NOMO-1 (cell line): Measurements from ENCODE around the gene SSU72.
"Not testable (repeated sequence)": the region's sequence is repeated elsewhere in the genome, so short reads cannot be mapped to it uniquely, and the experiment has no call there.

Experiments
- DNase-seq, 2 experiments: peaks; one replicate each; lab custom pipeline; 2025; ENCODE audit not compliant: unreplicated experiment in 2 of 2; lab: John Stamatoyannopoulos, UW

The SSU72 gene

DNA sequence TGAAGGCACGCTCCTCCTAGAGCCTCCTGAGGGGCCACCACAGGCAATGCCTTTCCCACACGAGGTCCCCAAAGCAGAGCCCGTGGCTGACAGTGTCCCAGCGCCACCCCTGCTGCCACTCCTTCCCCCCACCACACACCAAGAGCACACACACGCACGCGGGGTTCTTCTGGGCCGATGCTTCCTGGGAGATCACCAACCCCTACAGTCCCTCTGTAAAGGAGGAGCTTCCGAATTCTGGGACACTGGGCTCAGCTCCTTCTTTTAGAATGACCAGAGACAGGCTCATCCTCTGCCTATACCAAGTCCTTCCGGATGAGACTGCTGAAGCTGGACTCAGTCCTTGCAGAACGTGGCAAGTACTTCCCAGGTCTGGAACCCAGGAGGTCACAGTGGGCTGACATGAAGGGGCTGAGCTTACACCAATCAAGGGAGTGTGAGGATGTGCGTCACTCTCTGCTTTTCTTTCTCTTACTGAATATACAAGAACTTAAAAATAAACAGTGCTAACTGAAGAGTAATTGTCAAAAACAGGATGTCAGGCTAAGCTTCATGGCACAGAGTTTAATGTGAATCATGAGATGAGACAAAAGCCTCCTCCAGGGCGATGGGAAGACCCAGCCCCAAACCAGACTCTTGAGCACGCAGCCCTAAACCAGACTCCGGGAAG, 12.7 kb downstream of the SSU72 start:
- DNase-seq = no peak

DNA sequence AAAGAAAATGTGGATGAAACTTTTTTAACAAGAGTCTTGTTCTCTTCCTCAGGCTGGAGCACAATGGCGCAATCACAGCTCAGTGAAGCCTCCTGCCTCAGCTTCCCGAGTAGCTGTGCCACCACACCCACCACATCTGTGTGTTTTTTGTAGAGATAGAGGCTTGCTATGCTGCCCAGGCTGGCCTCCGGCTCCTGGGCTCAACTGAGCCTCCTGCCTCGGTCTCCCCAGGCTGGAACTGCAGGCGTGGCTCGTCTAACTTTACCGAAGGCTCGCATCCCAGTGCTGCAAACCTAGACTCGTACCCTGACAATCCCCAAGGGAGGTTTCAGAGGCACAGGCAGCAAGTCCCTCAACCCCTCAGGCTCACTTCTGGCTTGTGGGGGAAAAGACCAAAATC, 14.5 kb downstream of the SSU72 start:
- DNase-seq = no peak

DNA sequence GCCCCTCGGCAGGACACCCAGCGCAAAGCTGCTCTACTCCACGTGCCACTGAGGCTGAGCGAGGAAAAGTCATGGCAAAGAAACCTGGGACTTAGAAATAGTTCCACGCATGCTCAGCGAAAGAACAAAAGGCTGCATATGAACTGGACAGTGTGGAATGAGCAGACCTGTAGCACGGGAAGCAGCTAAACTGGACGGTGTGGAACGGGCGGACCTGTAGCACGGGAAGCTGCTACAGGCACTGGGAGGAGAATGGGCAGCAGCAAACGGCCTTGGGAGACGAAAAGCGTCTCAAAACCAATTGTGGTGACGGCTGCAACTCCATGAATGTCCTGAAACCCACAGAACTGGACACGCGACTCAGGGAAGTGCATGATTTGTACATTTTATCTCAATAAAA, 15.6 kb downstream of the SSU72 start:
- DNase-seq = no peak

DNA sequence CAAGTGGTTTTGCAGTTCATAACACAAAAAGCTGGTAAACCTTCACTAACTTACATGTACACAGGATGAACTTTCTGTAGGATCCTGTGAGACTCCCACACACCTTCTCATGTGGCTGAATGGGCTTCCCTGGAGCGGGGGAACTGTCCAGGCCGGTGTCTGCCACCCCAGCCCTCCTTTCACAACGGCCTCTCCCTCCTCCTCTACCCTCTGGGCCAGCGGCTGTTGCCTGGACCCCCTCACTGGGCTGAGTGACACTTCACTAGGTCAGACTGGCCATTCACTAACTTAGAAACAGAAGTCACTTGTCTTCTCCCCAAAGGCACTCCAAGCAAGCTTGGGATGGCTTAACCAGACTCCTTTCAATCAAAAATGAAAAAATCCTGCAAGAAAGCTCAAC, 16.1 kb downstream of the SSU72 start:
- no peak for DNase-seq

DNA sequence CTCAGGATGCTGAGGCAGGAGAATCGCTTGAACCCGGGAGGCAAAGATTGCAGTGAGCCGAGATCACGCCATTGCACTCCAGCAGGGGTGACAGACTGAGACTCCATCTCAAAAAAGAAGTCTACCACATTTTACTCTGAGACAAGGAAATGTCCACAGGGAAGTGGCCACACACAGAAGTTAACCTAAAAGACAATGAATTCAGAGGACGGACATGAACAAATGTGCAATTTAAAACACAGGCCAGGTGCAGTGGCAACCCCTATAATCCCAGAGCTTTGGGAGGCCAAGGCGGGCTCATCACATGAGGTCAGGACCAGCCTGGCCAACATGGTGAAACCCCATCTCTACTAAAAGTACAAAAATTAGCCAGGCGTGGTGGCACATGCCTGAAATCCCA, 17.0 kb downstream of the SSU72 start:
- not testable (repeated sequence) for DNase-seq

DNA sequence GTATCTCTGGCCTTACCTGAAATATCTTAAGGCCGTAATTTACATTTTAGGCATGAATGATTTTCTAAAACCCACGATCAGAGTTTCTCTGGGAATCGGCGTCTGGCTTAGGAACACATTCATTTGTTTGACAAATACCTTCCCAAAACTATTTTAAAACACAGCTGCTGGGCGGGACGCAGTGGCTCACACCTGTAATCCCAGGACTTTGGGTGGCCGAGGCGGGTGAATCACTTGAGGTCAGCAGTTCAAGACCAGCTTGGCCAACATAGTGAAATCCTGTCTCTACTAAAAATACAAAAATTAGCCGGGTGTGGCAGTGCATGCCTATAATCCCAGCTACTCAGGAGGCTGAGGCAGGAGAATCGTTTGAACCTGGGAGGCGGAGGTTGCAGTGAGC, 17.7 kb downstream of the SSU72 start:
- DNase-seq = not testable (repeated sequence)

DNA sequence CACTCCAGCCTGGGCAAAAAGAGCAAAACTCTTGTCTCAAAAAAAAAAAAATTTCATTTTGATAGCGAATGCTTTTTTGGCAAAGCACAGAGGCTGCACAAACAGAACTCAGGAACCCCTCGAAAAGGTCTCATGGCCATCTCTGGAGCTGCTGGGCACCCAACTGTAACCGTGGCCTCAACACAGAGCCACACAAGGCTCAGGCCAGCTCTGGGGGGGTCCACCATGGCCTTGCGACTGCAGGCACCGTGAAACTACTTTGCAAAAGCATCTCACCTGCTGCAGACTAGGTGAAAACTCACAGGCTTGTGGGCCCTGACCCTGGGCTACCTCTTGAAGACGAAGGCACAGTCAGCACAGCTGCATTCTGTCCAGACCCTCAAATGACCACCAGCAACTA, 18.2 kb downstream of the SSU72 start:
- DNase-seq = no peak

DNA sequence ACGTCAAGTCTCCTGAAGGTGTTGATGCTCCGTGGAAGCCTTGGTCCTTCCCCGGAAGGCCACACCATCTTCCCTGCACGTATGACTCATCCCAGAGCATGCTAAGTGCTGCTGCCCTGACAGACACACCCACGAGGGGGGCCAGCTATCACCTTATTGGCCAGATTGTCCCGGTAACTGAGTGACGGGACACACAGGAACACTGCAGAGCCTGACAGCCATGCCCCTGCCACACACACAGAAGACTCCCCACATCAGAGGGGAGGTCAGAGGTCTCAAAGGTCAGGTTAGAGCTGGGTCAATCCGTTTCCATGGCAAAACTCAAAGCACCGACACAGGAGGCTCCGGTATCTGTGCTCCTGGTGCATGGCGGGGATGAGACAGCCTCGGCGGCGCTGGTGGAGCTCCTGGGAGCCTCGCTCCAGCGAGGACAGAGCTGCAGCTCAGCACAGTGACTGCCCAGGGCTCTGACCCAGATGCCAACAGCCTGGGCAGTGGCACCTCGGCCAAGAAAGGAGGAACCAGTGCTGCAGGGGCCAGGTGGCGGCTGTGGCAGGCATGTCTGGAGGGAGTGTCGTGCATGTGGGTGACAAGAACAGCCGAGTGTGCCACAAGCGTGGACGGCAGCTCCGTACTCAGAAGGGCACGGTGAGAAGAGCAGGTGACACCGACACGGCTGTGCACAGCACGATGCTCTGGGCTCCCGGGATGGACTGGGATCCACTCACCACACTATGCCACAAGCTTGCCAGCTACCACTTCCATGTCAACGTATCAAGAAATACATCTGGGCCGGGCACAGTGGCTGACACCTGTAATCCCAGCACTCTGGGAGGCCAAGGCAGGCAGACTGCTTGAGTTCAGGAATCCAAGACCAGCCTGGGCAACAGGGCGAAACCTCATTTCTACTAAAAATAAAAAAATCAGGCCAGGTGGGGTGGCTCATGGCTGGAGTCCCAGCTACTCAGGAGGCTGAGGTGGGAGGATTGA, 19.4 kb downstream of the SSU72 start:
- no peak for DNase-seq

DNA sequence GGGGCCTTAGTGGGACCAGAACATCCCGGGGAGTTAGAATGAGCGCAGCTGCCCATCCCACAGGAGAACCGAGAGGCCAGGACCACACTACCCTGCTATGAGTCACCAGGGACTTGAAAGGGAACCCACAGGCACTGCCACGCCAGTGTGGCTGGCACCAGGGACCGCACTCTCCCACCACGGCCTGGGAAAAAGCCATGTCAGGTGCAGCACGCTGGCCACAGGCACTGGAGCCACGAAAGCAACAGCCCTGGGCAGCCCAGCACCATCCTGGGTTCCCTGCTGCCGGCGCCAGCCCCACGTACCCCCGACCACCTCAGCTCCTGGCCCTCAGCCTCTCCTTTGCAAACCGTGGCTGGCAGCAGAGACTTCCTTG, 20.1 kb downstream of the SSU72 start:
- no peak for DNase-seq

DNA sequence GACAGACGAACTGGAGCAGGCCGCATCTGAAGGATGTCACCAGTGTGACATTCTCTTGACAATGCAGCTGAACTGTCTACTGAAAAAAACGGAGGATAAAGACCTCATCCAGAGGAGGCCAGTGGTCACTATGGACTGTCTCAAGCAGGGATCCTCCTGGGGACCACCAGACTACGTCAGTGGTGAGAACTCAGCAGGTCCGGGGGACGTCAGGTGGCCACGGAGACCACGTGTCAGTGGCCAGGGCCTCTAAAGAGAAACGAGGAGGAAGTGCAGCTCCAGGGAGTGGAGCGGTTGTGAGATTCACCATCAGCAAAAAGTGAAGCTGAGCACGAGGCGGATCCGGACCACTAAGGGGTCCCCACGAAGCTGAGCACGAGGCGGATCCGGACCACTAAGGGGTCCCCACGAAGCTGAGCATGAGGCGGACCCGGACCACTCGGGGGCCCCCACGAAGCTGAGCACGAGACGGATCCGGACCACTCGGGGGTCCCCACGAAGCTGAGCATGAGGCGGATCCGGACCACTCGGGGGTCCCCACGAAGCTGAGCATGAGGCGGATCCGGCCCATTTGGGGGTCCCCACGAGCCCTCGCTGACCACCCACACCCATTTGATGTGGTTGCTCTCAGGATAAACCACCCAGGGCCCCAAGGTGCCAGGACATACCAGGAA, 20.7 kb downstream of the SSU72 start:
- no peak for DNase-seq

DNA sequence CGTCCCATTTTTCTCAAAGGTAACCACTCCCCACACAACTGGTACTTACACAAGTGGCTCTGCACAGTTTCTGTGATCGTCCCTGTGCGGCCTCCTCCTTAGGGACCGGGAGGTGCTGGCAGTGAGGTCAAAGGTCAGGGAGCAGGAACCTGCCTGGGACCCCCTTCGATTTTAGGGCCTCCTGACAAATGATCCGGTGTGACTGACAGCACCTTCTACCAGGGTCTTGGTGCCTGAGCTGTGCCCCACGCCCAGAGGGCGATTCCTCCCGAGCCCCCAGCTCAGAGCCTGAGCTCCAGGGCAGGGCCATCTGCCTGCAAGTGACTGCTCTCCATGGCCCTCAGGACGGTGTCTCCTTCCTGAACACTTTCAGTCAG, 22.4 kb downstream of the SSU72 start:
- DNase-seq = no peak

DNA sequence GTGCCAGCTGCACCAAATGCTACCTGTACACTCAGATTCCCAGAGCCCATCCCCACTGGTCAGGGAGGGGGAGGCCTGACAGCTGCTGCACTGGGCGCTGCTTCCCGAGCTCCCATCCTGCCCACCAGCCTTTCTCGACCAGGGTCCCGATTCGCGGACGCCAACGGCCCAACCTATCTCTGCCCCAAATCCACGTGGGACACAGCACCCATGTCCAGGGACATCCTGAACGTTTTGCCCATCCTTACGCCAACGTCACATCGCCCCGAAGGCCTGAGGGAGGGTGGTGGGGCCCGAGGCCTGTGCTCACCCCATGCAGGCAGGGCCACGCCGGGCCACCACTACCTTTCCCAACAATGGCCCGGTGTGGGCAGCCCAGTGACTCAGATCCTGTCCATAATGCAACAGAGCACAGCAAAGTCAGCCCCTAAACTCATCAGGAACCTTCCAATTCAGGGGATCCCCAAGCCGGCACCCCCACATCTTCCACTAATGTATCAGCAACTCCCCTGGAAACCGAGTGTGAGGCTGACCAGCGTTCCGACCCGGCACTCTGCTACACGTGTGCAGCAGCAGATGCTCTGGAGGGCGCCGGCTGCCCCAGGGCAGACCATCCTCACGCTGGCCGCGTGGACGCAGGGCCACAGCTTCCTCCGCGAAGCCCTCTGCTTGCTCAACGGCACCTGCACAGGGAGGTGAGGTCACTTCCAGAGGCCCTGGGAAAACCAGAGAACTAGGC, 23.0 kb downstream of the SSU72 start:
- no peak for DNase-seq

DNA sequence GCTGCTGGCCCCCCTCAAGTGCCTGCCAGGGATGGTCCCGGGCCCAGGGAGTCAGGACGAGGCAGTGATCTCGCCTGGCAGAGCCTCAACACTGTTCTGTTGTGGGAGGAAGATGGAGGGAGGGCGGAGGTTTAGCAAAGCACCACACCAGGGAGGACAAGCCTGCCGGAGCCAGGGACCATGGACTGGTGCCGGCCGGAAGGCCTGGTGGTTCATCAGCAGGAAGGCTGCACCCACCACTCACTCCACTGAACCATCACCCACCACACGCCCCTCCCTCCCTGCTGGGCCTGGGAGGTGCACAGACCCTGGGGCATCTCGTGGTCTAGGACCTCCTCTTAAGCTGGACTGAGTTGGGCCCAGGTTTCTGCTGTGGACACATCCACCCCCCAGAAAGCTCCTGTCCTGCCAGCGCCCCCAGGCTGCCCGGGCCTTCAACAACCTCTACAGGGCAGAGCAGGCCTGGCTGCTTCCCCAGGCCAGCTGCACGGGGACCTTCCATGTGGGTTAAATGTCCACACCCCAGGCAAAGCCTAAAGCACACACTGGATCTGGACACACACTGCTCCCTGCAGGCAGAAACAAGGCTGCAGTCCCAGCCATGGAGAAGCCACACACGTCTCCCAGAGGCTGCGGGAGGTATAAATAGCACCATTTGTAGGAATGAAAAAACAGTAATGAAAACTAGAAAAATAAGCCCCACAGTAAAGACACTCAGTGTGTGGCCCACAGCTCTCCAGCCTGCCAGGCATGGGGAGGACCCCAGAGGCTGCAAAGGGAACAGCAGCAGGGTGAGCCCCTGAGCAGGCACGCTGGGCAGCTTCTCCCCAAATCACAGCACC, 23.9 kb downstream of the SSU72 start:
- no peak for DNase-seq

DNA sequence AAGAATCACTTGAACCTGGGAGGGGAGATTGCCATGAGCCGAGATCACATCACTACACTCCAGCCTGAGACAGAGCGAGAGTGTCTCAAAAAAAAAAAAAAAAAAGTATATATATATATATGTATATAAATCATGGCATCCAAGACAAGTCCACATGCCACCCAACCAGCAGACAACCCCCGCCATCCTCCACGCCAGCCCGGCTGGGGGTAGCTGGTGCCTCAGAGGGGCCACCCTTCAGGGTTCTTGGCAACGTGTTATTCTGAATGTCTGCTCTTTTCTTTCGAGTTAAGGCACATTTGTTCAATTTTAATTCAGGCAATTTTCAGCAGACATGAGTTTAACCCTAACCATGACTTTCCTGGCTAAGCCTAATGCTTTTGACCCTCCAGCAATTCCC, 24.6 kb downstream of the SSU72 start:
- no peak for DNase-seq

DNA sequence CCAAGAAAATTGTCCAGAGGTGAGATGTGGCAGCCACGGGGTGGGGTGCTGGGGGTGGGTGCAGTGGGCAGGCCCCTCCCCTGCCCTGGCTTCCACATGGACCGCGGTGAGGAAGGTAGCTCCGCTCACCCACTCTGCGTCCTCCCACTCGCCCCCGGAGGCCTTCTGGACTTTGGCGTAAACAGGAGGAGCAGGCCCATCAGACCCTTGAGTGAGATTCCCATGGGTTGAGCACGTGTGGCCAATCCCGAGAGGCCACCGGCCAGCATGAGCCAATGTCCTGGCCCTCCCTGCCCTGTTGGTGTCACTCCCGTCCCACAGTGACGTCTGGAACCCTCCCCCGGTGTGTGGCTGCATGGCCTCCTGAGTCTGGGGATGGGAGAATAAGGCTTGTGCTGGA, 26.1 kb downstream of the SSU72 start:
- no peak for DNase-seq

DNA sequence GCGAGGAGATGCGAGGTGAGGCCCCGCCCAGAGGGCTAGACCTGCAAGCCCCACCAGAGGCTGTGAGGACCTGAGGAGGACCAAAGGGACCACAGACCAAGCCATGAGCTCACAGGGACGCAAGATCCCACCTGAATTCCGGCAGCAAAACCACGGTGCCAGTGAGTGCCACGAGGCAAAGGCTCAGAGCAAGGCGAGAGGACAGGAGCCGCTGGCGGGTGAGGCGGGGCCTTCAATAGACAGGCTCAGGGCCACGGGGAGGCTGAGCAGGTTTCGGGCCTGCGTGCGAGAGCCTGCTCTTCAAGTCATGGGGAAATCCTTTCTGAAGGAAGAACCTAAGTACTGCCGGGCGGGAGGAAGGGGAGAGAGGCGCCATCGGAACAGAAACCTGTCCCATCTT, 27.2 kb downstream of the SSU72 start:
- DNase-seq = no peak

DNA sequence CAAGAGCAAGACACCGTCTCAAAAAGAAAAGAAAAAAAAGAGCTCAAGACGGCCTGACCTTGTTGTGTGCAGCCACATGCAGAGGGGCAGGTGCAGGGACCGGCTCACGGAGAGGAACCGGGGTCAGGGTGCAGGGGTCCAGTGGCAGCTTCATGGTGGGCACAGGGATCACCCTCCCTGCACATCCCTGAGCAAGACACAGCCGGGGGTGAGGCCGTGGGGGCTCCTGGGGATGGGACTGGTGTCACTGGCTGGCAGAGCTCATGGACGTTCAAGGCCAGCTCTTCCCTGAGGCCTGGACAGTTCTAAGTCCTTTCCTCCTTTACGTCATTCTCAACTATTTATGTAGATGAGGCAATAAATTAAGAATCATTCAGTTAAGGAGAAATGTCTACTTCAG, 27.7 kb downstream of the SSU72 start:
- DNase-seq = no peak

DNA sequence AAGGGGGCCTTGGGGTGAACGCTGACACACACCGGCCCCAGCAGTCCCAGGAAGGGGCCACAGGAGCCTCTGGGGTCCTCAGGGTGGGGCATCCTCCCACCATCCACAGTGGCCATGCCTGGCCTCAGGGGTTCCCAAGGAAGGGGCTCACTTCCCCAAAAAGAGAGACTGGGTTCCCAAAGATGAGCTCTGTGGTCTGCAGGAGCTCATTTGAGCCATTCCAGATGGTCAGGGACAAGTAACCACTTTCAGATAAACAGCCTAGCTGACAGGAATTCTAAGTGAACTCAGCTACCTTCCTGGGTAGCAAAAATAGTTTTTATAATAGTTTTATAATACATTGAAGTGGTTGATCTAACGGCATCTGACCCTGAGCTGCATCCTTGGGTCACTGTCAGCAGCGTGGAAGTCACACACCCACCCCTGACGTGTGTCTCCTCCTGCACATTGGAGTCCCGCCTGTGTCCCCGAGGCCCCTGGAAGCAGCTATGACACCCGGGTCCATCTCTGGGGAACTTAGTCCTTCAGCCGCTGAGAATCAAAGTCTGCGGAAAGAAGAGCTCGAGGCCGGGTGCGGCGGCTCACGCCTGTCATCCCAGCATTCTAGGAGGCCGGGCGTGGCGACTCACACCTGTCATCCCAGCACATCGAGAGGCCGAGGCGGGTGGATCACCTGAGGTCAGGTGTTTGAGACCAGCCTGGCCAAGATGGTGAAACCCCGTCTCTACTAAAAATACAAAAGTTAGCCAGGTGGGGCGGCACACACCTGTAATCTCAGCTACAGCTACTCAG, 28.5 kb downstream of the SSU72 start:
- DNase-seq = no peak

DNA sequence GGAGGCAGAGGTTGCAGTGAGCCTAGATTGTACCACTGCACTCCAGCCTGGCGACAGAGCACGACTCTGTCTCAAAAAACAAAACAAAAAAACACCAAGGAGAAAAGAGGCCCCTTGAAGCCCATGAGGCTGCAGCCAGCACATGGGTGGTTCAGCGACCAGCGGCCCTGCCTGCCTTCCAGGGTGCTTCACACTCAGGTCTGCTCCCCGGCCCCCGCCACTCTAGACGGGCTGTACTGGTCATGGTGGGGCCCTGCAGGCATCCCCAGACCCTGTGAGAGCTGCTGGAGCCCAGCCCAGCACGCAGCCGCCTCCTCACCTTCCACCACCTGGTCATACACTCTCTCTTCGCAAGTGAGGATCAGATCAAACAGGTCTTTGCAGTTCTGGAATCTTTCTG, 30.1 kb downstream of the SSU72 start:
- no peak for DNase-seq
